Neural crest cell (in vitro differentiated cells): Measurements from ENCODE around the gene ENOX1. TPM values are rescaled to one million over a fixed set of nuclear protein-coding genes. Genes with fewer than 3 reads are reported as not detected.

ENCODE experiments used
- DNase-seq: peaks from one replicate; pipeline ENCODE4 v3.0.0; 2021; ENCODE audit warnings: low read depth, mixed read lengths, low spot score
- H3K27ac Mint-ChIP-seq: one replicate; pipeline ENCODE4 v1.8.0; 2021; ENCODE audit warnings: mild to moderate bottlenecking, mixed read lengths; ENCODE audit not compliant: unreplicated experiment
- H3K27me3 Mint-ChIP-seq: 2 replicates; pipeline ENCODE4 v1.8.0; 2021; ENCODE audit warnings: low read depth, mild to moderate bottlenecking, mixed read lengths
- H3K36me3 Mint-ChIP-seq: 2 replicates; pipeline ENCODE4 v1.8.0; 2021; ENCODE audit warnings: low read depth, mild to moderate bottlenecking, mixed read lengths
- H3K4me1 Mint-ChIP-seq: 2 replicates; pipeline ENCODE4 v1.8.0; 2021; ENCODE audit warnings: mixed read lengths
- H3K4me3 Mint-ChIP-seq: one replicate; pipeline ENCODE4 v1.8.0; 2021; ENCODE audit warnings: mild to moderate bottlenecking, mixed read lengths
- H3K9me3 Mint-ChIP-seq: 2 replicates; pipeline ENCODE4 v1.8.0; 2021; ENCODE audit warnings: mixed read lengths
- CTCF ChIP-seq: fragments of 200-600 bp; sonication (generic); conservative IDR thresholded peaks from 2 replicates; pipeline ENCODE4 v1.5.0; 2021; ENCODE audit warnings: antibody characterized with exemption, mild to moderate bottlenecking
- total RNA-seq: library from RNA; stranded (reverse); gene quantifications from 2 replicates; pipeline ENCODE4 v1.2.1, GENCODE V29; 2021

ENOX1 gene
- total RNA-seq, 1 donor from 2014 or later: 3.8 TPM

- peaks cover 17% of the 10 kb centered on the region for H3K4me1 Mint-ChIP-seq
- no peak for DNase-seq
- H3K27ac Mint-ChIP-seq: no peak overlapping the region
- H3K27me3 Mint-ChIP-seq: no peaks in the 10 kb centered on the region
- no peak overlapping the region for H3K4me3 Mint-ChIP-seq
- H3K36me3 Mint-ChIP-seq: no peaks in the 10 kb centered on the region
- no peaks in the 10 kb centered on the region for H3K9me3 Mint-ChIP-seq
- no peak for TF ChIP-seq CTCF
Measured at GRCh38 chr13:43348397-43348796, 438.4 kb downstream of the ENOX1 start.

- H3K36me3 Mint-ChIP-seq: no peaks in the 10 kb centered on the region
- no peak for TF ChIP-seq CTCF
- H3K4me3 Mint-ChIP-seq: no peak overlapping the region
- H3K9me3 Mint-ChIP-seq: no peaks in the 10 kb centered on the region
- DNase-seq: no peak
- H3K27me3 Mint-ChIP-seq: no peaks in the 10 kb centered on the region
- peaks cover 17% of the 10 kb centered on the region for H3K4me1 Mint-ChIP-seq
- no peak overlapping the region for H3K27ac Mint-ChIP-seq
Measured at GRCh38 chr13:43347877-43348276, 438.9 kb downstream of the ENOX1 start.

- Mint-ChIP-seq H3K4me3 (no peak overlapping the region), H3K9me3 (no peaks in the 10 kb centered on the region), H3K4me1 (peaks cover 17% of the 10 kb centered on the region), H3K27me3 (no peaks in the 10 kb centered on the region), H3K36me3 (no peaks in the 10 kb centered on the region), H3K27ac (no peak overlapping the region)
- DNase-seq: no peak
- no peak for TF ChIP-seq CTCF
Measured at GRCh38 chr13:43346427-43346826, 440.3 kb downstream of the ENOX1 start.

GRCh38 chr13:43343645-43344044 is 443.1 kb downstream of the ENOX1 start:
- Mint-ChIP-seq H3K27me3 (no peaks in the 10 kb centered on the region), H3K4me1 (peaks cover 10% of the 10 kb centered on the region), H3K4me3 (no peak overlapping the region), H3K36me3 (no peaks in the 10 kb centered on the region), H3K9me3 (no peaks in the 10 kb centered on the region), H3K27ac (no peak overlapping the region)
- no peak for TF ChIP-seq CTCF
- DNase-seq: no peak

GRCh38 chr13:43339805-43340550 is 446.8 kb downstream of the ENOX1 start:
- Mint-ChIP-seq H3K27ac (no peak overlapping the region), H3K36me3 (no peaks in the 10 kb centered on the region), H3K9me3 (no peaks in the 10 kb centered on the region), H3K27me3 (no peaks in the 10 kb centered on the region), H3K4me1 (no peaks in the 10 kb centered on the region), H3K4me3 (no peak overlapping the region)
- DNase-seq: no peak
- TF ChIP-seq CTCF: no peak
